BLaER1 (cell line): ENCODE results near the gene BAG2.

Source experiments
- H3K27ac ChIP-seq: shearing (Covaris generic); formaldehyde crosslinking; 2 replicates; pipeline ENCODE4 v1.8.1; 2022
- H3K27me3 ChIP-seq: shearing (Covaris generic); formaldehyde crosslinking; 2 replicates; pipeline ENCODE4 v1.8.1; 2022
- H3K36me3 ChIP-seq: shearing (Covaris generic); formaldehyde crosslinking; 2 replicates; pipeline ENCODE4 v1.8.1; 2022
- H3K4me1 ChIP-seq: shearing (Covaris generic); formaldehyde crosslinking; 2 replicates; pipeline ENCODE4 v1.8.1; 2022
- H3K4me2 ChIP-seq: shearing (Covaris generic); formaldehyde crosslinking; 2 replicates; pipeline ENCODE4 v1.8.1; 2022
- H3K4me3 ChIP-seq: shearing (Covaris generic); formaldehyde crosslinking; 2 replicates; pipeline ENCODE4 v1.8.1; 2022
- H3K9ac ChIP-seq: shearing (Covaris generic); formaldehyde crosslinking; 2 replicates; pipeline ENCODE4 v1.8.1; 2022
- H3K9me3 ChIP-seq: shearing (Covaris generic); formaldehyde crosslinking; 2 replicates; pipeline ENCODE4 v1.8.1; 2022
- H4K20me1 ChIP-seq: shearing (Covaris generic); formaldehyde crosslinking; 2 replicates; pipeline ENCODE4 v1.8.1; 2022
- Cebpa-rat ChIP-seq: shearing (Covaris generic); IDR thresholded peaks from 2 replicates; pipeline ENCODE4 v1.8.1; 2022

BAG2 gene

GRCh38 chr6:57220083-57220703, 48.1 kb downstream of the BAG2 start:
- H3K27ac ChIP-seq = no peak overlapping the region
- H3K27me3 ChIP-seq = no peaks in the 10 kb centered on the region
- no peaks in the 10 kb centered on the region for H3K9me3 ChIP-seq
- no peak overlapping the region for H3K4me3 ChIP-seq
- H3K4me1 ChIP-seq = peaks cover 10% of the 10 kb centered on the region
- no peak overlapping the region for H3K9ac ChIP-seq
- H3K36me3 ChIP-seq = no peaks in the 10 kb centered on the region
- no peaks in the 10 kb centered on the region for H4K20me1 ChIP-seq
- no peak overlapping the region for H3K4me2 ChIP-seq
- no peak for TF ChIP-seq Cebpa-rat

GRCh38 chr6:57221191-57221935, 49.2 kb downstream of the BAG2 start:
- Histone ChIP-seq H3K9me3 (no peaks in the 10 kb centered on the region), H3K4me3 (peak overlapping the region; percentile 95), H3K9ac (peak overlapping the region; percentile 80), H3K27ac (peak overlapping the region; percentile 68), H3K4me2 (peak overlapping the region; percentile 77), H3K27me3 (no peaks in the 10 kb centered on the region), H3K4me1 (peaks cover 10% of the 10 kb centered on the region), H4K20me1 (no peaks in the 10 kb centered on the region), H3K36me3 (no peaks in the 10 kb centered on the region)
- no peak for TF ChIP-seq Cebpa-rat

- no peak for TF ChIP-seq Cebpa-rat
- Histone ChIP-seq H3K4me1 (peaks cover 10% of the 10 kb centered on the region), H3K27ac (peak within 1 kb of the TSS; percentile 68), H3K36me3 (no peaks in the 10 kb centered on the region), H3K4me2 (peak within 1 kb of the TSS; percentile 77), H3K9ac (peak within 1 kb of the TSS; percentile 80), H3K9me3 (no peaks in the 10 kb centered on the region), H4K20me1 (no peaks in the 10 kb centered on the region), H3K4me3 (peak within 1 kb of the TSS; percentile 95), H3K27me3 (no peaks in the 10 kb centered on the region)
Measured at GRCh38 chr6:57221936-57222742, 50.0 kb downstream of the BAG2 start, which contains the start of gene RAB23. Gene RAB23 (minus strand): TSS chr6:57222307. CDS start chr6:57210380, 11,927 bp downstream.

GRCh38 chr6:57222743-57223077, 50.6 kb downstream of the BAG2 start:
- Histone ChIP-seq H3K4me1 (peaks cover 10% of the 10 kb centered on the region), H3K9ac (peak overlapping the region; percentile 80)
- no peak for TF ChIP-seq Cebpa-rat

GRCh38 chr6:57224769-57225515, 52.8 kb downstream of the BAG2 start:
- Histone ChIP-seq H3K4me2 (no peak overlapping the region), H3K27me3 (no peaks in the 10 kb centered on the region), H3K4me3 (no peak overlapping the region), H3K27ac (no peak overlapping the region), H3K9me3 (no peaks in the 10 kb centered on the region), H3K4me1 (peaks cover 10% of the 10 kb centered on the region), H3K36me3 (no peaks in the 10 kb centered on the region), H4K20me1 (no peaks in the 10 kb centered on the region), H3K9ac (no peak overlapping the region)
- no peak for TF ChIP-seq Cebpa-rat

More at GRCh38 chr6:57222743-57223077, 50.6 kb downstream of the BAG2 start:
- Histone ChIP-seq H4K20me1 (no peaks in the 10 kb centered on the region), H3K4me3 (peak overlapping the region; percentile 95), H3K4me2 (peak overlapping the region; percentile 77), H3K36me3 (no peaks in the 10 kb centered on the region), H3K27me3 (no peaks in the 10 kb centered on the region), H3K9me3 (no peaks in the 10 kb centered on the region), H3K27ac (no peak overlapping the region)

GRCh38 chr6:57226221-57226620, 54.1 kb downstream of the BAG2 start:
- no peaks in the 10 kb centered on the region for H3K27me3 ChIP-seq

More at GRCh38 chr6:57226221-57226620, 54.1 kb downstream of the BAG2 start:
- Histone ChIP-seq H3K4me3 (no peak overlapping the region), H3K9ac (no peak overlapping the region), H3K4me1 (peaks cover 5% of the 10 kb centered on the region), H4K20me1 (no peaks in the 10 kb centered on the region), H3K4me2 (no peak overlapping the region), H3K36me3 (no peaks in the 10 kb centered on the region), H3K27ac (no peak overlapping the region), H3K9me3 (no peaks in the 10 kb centered on the region)
- no peak for TF ChIP-seq Cebpa-rat
